ENCODE data around the gene DNAH12. TPM values are rescaled to one million over a fixed set of nuclear protein-coding genes. Genes with fewer than 3 reads are reported as not detected.
A peak's percentile ranks its signal among the peaks of the same experiment; 100 is the strongest.

DNAH12 gene
- total and polyA plus RNA-seq, 2 of the 4 experiments (the other 2 are of a cell fraction), result under 0.01 to 0.02 TPM

GRCh38 chr3:57556459-57557084 lies 12.4 kb upstream of the DNAH12 start:
- ChIA-PET POLR2A (ENCODE audit: unreplicated experiment) (no interaction called here), CTCF (interaction anchor here (0.9 kb wide), 1 partner anchor 19 kb away, joined by 3 read pairs; no protein-coding TSS in a partner anchor)
- Histone ChIP-seq H3K23ac (ENCODE audit: low read depth, low read length) (peak overlapping the region; percentile 93), H3K9me3 (ENCODE audit: control insufficient read depth, insufficient read depth, low read length) (no peaks in the 10 kb centered on the region), H3K27ac (ENCODE audit: insufficient read depth, low read length) (peak overlapping the region; percentile 73), H2AK5ac (ENCODE audit: low read depth, low read length) (peak overlapping the region; percentile 90), H2BK5ac (ENCODE audit: low read depth, low read length, poor library complexity, severe bottlenecking) (peak overlapping the region; percentile 49), H4K20me1 (ENCODE audit: insufficient read depth, low read length) (peaks cover 11% of the 10 kb centered on the region), H3K4me2 (ENCODE audit: low read depth, low read length) (peak overlapping the region; percentile 96), H3K14ac (replicated peaks; ENCODE audit: low read depth, low read length) (peak overlapping the region; percentile 63), H3K36me3 (ENCODE audit: control insufficient read depth, insufficient read depth, low read length) (peaks cover 2% of the 10 kb centered on the region; the same call in 1 of the 2 replicates), H3K79me1 (ENCODE audit: low read depth in 1 of 2, low read length in 2 of 2) (peaks cover 6 to 26% of the 10 kb centered on the region in 2 experiments), H2BK120ac (ENCODE audit: low read depth, low read length) (no peak overlapping the region), H2BK20ac (ENCODE audit: low read depth, low read length) (no peak overlapping the region), H3K9ac (ENCODE audit: low read depth, low read length) (peak overlapping the region; percentile 87), H4K8ac (ENCODE audit: low read depth in 2 of 2, low read length in 2 of 2) (peak overlapping the region; percentile 55 to 99; a peak in 3 of 4 replicates), H3K4me1 (ENCODE audit: control insufficient read depth, insufficient read depth, low read length) (peaks cover 1% of the 10 kb centered on the region; the same call in 1 of the 2 replicates), H3K27me3 (ENCODE audit: control insufficient read depth, insufficient read depth, low read length) (no peaks in the 10 kb centered on the region), H3K18ac (ENCODE audit: low read depth, low read length) (no peak overlapping the region), H2AFZ (replicated peaks; ENCODE audit: low read length, poor library complexity) (peak overlapping the region; percentile 100), H3K56ac (ENCODE audit: extremely low read depth, insufficient read depth, low read length) (peak overlapping the region; percentile 52), H4K5ac (ENCODE audit: low read depth, low read length) (peak overlapping the region; percentile 13), H2BK15ac (ENCODE audit: low read depth, low read length) (no peak overlapping the region), H3K4me3 (ENCODE audit: insufficient read depth, low read depth, low read length) (peak overlapping the region; percentile 79), H3K9me1 (ENCODE audit: insufficient read depth, low read length) (peaks cover 4% of the 10 kb centered on the region), H3K4ac (ENCODE audit: low read depth, low read length) (peak overlapping the region; percentile 44), H4K91ac (ENCODE audit: insufficient read depth, low read depth, low read length) (peak overlapping the region; percentile 36), H2AK9ac (replicated peaks; ENCODE audit: low read depth, low read length, poor library complexity) (peak overlapping the region; percentile 95)
- ATAC-seq (ENCODE audit: low read depth) (peak; percentile 52), DNase-seq (no peak)
- in situ Hi-C loops (cut with MboI; ENCODE audit: low sequenced_read_pairs) (loop anchor here (25.0 kb wide), 1 partner anchor 394 kb away; the partner anchor contains the start of gene IL17RD), intact Hi-C loops (cut with micrococcal nuclease) (loop anchor here (1.0 to 5.0 kb wide), 3 partner anchors 329 to 456 kb away; partner anchors contain the start of gene APPL1), dilution Hi-C loops (cut with HindIII; ENCODE audit: low sequenced_read_pairs, unreplicated experiment) (no loop called here)
- TSS peak; percentile 31 for BruUV-seq (replicated peaks)
- peak; percentile 21; the same call in 1 of the 2 replicates for TF ChIP-seq CHD1 (IDR thresholded peaks at IDR 0.05; ENCODE audit: low read depth, low read length)
- no peak for TF ChIP-seq RAD21 (IDR thresholded peaks at IDR 0.05; ENCODE audit: low read length)
- 0% methylated on average over 30 of the region's 54 CpGs; no CpG with 5 or more reads in 1 of the 2 experiments for WGBS, 2 experiments (ENCODE audit: extremely low coverage in 2 of 2, insufficient read length in 1 of 2)

All from IMR-90 (cell line).